HG03097 (cell line): ENCODE results near the gene MBIP.
"Not testable (repeated sequence)": the region's sequence is repeated elsewhere in the genome, so short reads cannot be mapped to it uniquely, and the experiment has no call there.

Experiments
- ATAC-seq: cut with Tn5 transposase; IDR thresholded peaks from one replicate; pipeline ENCODE4 v1.9.1; 2021; ENCODE audit not compliant: unreplicated experiment, low FRiP score

Gene MBIP

GRCh38 chr14:36320200-36320896 lies at the start of gene MBIP:
TSS of gene MBIP (minus strand) at chr14:36320637. CDS start at chr14:36320588, 49 bp downstream.
- ATAC-seq = peak; percentile 98

GRCh38 chr14:36367985-36368774 lies 47.7 kb upstream of the MBIP start:
- no peak for ATAC-seq

- no peak for ATAC-seq
Observed at GRCh38 chr14:36365766-36366165, 45.3 kb upstream of the MBIP start.

- ATAC-seq = no peak
Observed at GRCh38 chr14:36363704-36364103, 43.3 kb upstream of the MBIP start.

- ATAC-seq = no peak
Observed at GRCh38 chr14:36362648-36363047, 42.2 kb upstream of the MBIP start.

GRCh38 chr14:36361210-36361853 lies 40.9 kb upstream of the MBIP start:
- ATAC-seq = no peak

GRCh38 chr14:36356862-36357261 lies 36.4 kb upstream of the MBIP start:
- ATAC-seq = no peak

GRCh38 chr14:36346052-36346451 lies 25.6 kb upstream of the MBIP start:
- ATAC-seq = no peak

- ATAC-seq = no peak
Observed at GRCh38 chr14:36344211-36344610, 23.8 kb upstream of the MBIP start.

- not testable (repeated sequence) for ATAC-seq
Observed at GRCh38 chr14:36341811-36342210, 21.4 kb upstream of the MBIP start.

- no peak for ATAC-seq
Observed at GRCh38 chr14:36340276-36340890, 19.9 kb upstream of the MBIP start.

GRCh38 chr14:36339816-36340215 lies 19.4 kb upstream of the MBIP start:
- ATAC-seq = no peak

GRCh38 chr14:36333119-36333518 lies 12.7 kb upstream of the MBIP start:
- ATAC-seq = no peak

- not testable (repeated sequence) for ATAC-seq
Observed at GRCh38 chr14:36327573-36327972, 7.1 kb upstream of the MBIP start.

- no peak for ATAC-seq
Observed at GRCh38 chr14:36325853-36326252, 5.4 kb upstream of the MBIP start.

- ATAC-seq = no peak
Observed at GRCh38 chr14:36324897-36325296, 4.5 kb upstream of the MBIP start.

GRCh38 chr14:36320897-36321381 lies 502 bp upstream of the MBIP start:
- ATAC-seq = peak; percentile 24

GRCh38 chr14:36319899-36320199 lies 588 bp downstream of the MBIP start:
- no peak for ATAC-seq

GRCh38 chr14:36317650-36318049 lies 2.8 kb downstream of the MBIP start:
- no peak for ATAC-seq

- no peak for ATAC-seq
Observed at GRCh38 chr14:36316131-36316530, 4.3 kb downstream of the MBIP start.
